Activated CD8-positive, alpha-beta T cell treated with anti-CD3 and anti-CD28 coated beads for 36 hours (primary cell): Measurements from ENCODE around the gene TCF7. TPM values are rescaled to one million over a fixed set of nuclear protein-coding genes. Genes with fewer than 3 reads are reported as not detected.

Source experiments
- ATAC-seq: fragments of 200-7000 bp; cut with Tn5 transposase; one replicate; pipeline ENCODE4 v1.10.0; 2021; ENCODE audit warnings: mild to moderate bottlenecking, moderate library complexity
- CTCF ChIA-PET: fragments of 350-600 bp; sonication (Branson Sonifier 250); formaldehyde crosslinking; loops from one replicate; lab custom pipeline; 2021; ENCODE audit warnings: antibody characterized with exemption; lab: Charles Lee
- POLR2A ChIA-PET: fragments of 350-600 bp; sonication (Branson Sonifier 250); formaldehyde crosslinking; loops from one replicate; lab custom pipeline; 2021; ENCODE audit warnings: antibody characterized with exemption; lab: Charles Lee
- DNase-seq: peaks from one replicate; pipeline ENCODE4 v3.0.0-alpha.2; 2020
- H3K27ac Mint-ChIP-seq: one replicate; pipeline ENCODE4 v1.8.0; 2021; ENCODE audit warnings: mild to moderate bottlenecking, mixed read lengths
- H3K27me3 Mint-ChIP-seq: one replicate; pipeline ENCODE4 v1.8.0; 2021; ENCODE audit warnings: mixed read lengths
- H3K36me3 Mint-ChIP-seq: one replicate; pipeline ENCODE4 v1.8.0; 2021; ENCODE audit warnings: low read depth, mixed read lengths
- H3K4me1 Mint-ChIP-seq: one replicate; pipeline ENCODE4 v1.8.0; 2021; ENCODE audit warnings: low read depth, mixed read lengths
- H3K4me3 Mint-ChIP-seq: one replicate; pipeline ENCODE4 v1.8.0; 2021; ENCODE audit warnings: mild to moderate bottlenecking, moderate library complexity, mixed read lengths
- H3K9me3 Mint-ChIP-seq: one replicate; pipeline ENCODE4 v1.8.0; 2021; ENCODE audit warnings: mixed read lengths
- intact Hi-C: fragments of 100-400 bp; cut with micrococcal nuclease; formaldehyde crosslinking; loops from one replicate; pipeline ENCODE4 v1.10.0; 2022
- total RNA-seq, 2 experiments: library from RNA; stranded (reverse); gene quantifications; one replicate each; pipeline ENCODE4 v1.2.3, GENCODE V29; 2021
- TF ChIP-seq, protein P1 (sequence below): fragments of 200-600 bp; IDR thresholded peaks from one replicate; pipeline ENCODE4 v1.8.0; 2022; ENCODE audit warnings: antibody characterized with exemption, mild to moderate bottlenecking

The TCF7 gene
- total RNA-seq, 2 experiments from 2014 or later: 47.4 to 50.3 TPM

DNA sequence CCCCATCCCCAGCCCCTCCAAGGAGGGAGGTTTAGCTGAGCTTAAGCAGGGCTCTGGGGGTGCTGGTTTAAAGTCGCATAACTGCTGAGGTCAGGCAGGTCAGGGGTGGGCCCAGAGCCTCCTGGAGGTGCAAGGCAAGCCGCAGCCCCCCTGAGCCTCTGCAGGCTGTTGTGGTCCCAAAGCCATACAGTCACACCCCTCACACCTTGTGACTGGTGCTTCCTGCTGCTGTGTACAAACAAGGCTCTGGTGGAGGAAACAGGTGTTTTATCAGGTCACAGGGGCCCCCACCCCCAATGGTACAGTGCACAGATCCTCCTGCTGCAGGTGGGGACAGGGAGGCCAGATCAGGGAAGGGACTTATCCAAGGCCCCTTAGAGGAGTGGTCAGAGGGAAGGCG lies 8.0 kb downstream of the TCF7 start:
- H3K4me1 Mint-ChIP-seq: peaks cover 96% of the 10 kb centered on the region
- peak overlapping the region; percentile 82 for H3K27ac Mint-ChIP-seq
- peak overlapping the region; percentile 16 for H3K4me3 Mint-ChIP-seq
- ATAC-seq: peak; percentile 45
- H3K27me3 Mint-ChIP-seq: no peaks in the 10 kb centered on the region
- no peaks in the 10 kb centered on the region for H3K9me3 Mint-ChIP-seq
- H3K36me3 Mint-ChIP-seq: peaks cover 47% of the 10 kb centered on the region
- peak; percentile 74 for DNase-seq
- TF ChIP-seq, protein P1, sequence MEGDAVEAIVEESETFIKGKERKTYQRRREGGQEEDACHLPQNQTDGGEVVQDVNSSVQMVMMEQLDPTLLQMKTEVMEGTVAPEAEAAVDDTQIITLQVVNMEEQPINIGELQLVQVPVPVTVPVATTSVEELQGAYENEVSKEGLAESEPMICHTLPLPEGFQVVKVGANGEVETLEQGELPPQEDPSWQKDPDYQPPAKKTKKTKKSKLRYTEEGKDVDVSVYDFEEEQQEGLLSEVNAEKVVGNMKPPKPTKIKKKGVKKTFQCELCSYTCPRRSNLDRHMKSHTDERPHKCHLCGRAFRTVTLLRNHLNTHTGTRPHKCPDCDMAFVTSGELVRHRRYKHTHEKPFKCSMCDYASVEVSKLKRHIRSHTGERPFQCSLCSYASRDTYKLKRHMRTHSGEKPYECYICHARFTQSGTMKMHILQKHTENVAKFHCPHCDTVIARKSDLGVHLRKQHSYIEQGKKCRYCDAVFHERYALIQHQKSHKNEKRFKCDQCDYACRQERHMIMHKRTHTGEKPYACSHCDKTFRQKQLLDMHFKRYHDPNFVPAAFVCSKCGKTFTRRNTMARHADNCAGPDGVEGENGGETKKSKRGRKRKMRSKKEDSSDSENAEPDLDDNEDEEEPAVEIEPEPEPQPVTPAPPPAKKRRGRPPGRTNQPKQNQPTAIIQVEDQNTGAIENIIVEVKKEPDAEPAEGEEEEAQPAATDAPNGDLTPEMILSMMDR: no peak
- POLR2A ChIA-PET: interaction anchor here (1.0 to 1.3 kb wide), 4 partner anchors 30 to 53 kb away, joined by 3 to 4 read pairs (median 3); no protein-coding TSS in a partner anchor
- CTCF ChIA-PET: interaction anchor here (38.2 kb wide), 1 partner anchor 80 kb away, joined by 1049 read pairs; no protein-coding TSS in a partner anchor
- intact Hi-C loops: no loop called here

DNA sequence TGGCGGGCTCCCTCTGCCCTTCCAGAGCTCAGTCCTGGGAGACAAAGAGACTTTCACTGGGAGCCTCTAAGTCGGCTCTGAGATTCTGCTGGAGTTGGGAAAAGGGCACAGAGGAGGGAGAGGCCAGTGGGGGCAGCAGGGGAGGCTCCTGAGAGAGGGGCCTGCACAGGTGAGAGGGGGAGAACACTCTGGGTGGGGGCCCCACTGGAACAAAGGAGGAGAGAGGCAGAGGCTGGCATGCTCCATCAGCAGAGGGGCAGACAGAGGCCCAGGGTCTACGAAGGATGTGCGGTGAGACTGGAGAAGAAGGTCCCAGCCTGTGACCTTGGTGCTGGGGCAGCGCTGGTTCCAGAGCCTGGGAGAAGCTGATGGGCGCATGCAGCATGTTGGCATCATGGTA lies 8.9 kb downstream of the TCF7 start:
- peak overlapping the region; percentile 82 for H3K27ac Mint-ChIP-seq
- CTCF ChIA-PET: interaction anchor here (38.2 kb wide), 1 partner anchor 81 kb away, joined by 1049 read pairs; no protein-coding TSS in a partner anchor

DNA sequence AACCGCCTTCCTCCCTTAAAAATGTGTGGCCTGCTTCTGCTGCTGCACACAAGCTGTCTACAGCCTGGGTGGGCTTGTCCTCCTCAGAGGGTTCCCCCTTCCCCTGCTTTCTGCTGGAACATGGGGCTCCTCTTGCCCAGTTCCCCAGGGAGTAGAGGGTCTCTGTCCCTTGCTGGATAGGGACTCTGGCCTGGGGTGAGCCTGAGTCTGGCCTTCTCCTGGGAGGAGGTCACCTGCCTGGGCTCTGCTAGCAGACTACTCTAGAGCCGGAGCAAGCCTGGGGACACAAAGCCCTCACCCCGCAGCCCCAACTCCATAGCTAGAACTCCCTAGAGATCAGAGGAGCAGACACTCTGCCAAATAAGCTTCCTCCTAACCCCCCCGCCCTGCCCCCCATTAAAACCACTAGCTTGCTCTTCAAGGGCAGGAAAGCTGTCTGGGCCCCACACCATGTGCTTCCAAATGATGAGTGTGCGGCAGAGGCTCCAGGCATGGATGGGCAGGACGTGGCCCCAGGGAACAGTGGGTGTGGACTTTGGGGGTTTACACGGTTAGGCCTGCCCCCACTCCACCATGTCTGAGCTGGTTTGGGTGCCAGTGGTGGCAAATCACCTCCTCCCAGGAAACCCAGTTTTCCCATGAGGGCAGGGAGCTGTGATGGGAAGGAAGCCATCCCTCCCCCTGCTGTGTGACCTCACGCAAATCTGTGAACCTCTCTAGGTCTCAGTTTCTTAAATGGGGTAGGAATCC lies 10.0 kb downstream of the TCF7 start:
- no peaks in the 10 kb centered on the region for H3K9me3 Mint-ChIP-seq
- ATAC-seq (no peak), DNase-seq (peak; percentile 60)
- intact Hi-C loops: no loop called here
- H3K27ac Mint-ChIP-seq: peak overlapping the region; percentile 82
- peaks cover 97% of the 10 kb centered on the region for H3K4me1 Mint-ChIP-seq
- H3K36me3 Mint-ChIP-seq: peaks cover 46% of the 10 kb centered on the region
- TF ChIP-seq, protein P1: no peak
- ChIA-PET CTCF (interaction anchor here (38.2 kb wide), 1 partner anchor 82 kb away, joined by 1049 read pairs; no protein-coding TSS in a partner anchor), POLR2A (interaction anchor here (0.8 to 2.3 kb wide), 4 partner anchors 38 to 120 kb away, joined by 3 to 11 read pairs (median 3); partner anchors contain the start of genes SKP1 and VDAC1)
- no peaks in the 10 kb centered on the region for H3K27me3 Mint-ChIP-seq
- peak overlapping the region; percentile 65 for H3K4me3 Mint-ChIP-seq

More for the DNA sequence above, 8.9 kb downstream of the TCF7 start:
- TF ChIP-seq, protein P1: no peak
- POLR2A ChIA-PET: interaction anchor here (1.0 to 1.3 kb wide), 4 partner anchors 29 to 52 kb away, joined by 3 to 4 read pairs (median 3); no protein-coding TSS in a partner anchor
- H3K4me1 Mint-ChIP-seq: peaks cover 96% of the 10 kb centered on the region
- H3K36me3 Mint-ChIP-seq: peaks cover 43% of the 10 kb centered on the region
- ATAC-seq (no peak), DNase-seq (no peak)
- no peaks in the 10 kb centered on the region for H3K9me3 Mint-ChIP-seq
- no peaks in the 10 kb centered on the region for H3K27me3 Mint-ChIP-seq
- intact Hi-C loops: no loop called here
- peak overlapping the region; percentile 16 for H3K4me3 Mint-ChIP-seq

DNA sequence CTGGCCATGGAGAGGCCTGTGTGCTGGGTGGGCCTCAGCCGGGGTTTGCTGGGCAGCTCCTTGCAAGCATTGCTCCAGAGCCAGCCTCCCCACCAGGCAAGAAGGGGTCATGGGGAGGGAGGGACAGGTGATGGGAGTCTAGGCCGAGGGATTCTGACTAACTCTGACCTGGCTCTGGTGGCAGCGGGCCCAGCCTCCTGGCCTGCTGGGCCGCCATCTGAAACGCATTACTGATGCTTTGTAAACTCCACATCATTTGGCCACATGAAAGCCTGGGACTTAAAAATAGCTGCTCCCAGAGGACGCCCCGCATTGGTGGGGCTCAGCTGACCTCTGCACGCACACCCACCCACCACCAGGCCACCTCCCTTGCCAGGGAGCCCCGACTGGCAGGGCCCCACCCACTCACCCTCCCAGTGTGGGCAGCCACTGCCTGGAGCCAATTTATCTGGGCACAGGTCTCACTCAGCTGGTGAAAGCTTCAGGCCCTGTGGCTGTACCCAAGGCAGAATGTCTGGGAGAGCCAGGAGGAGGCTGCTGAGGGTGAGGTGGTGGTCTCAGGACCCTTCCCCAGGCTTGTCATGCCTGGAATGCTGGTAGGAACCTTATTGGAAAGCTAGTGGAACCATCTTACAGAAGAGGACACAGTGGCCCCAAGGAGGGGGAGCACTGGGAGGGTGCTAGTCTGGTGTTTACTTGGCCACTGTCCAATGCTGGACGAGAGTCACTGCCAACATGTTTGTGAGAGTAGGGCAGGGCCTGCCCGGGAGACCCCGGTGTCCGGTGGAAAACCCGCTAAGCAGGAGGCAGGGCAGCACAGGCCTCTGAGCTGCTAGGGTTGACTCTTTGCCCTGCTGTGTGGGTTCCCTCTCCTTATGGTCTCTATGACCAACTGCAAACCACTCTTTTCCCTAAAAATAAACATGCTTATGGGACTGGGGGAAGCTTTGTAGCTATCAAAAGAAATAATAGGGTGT lies 10.8 kb downstream of the TCF7 start:
- ChIA-PET CTCF (interaction anchor here (38.2 kb wide), 1 partner anchor 83 kb away, joined by 1049 read pairs; no protein-coding TSS in a partner anchor), POLR2A (interaction anchor here (0.8 to 2.3 kb wide), 5 partner anchors 39 to 120 kb away, joined by 3 to 11 read pairs (median 3); partner anchors contain the start of genes SKP1 and VDAC1)
- TF ChIP-seq, protein P1: no peak
- Mint-ChIP-seq H3K4me3 (peak overlapping the region; percentile 65), H3K27ac (peak overlapping the region; percentile 82), H3K4me1 (peaks cover 97% of the 10 kb centered on the region), H3K9me3 (no peaks in the 10 kb centered on the region), H3K27me3 (no peaks in the 10 kb centered on the region), H3K36me3 (peaks cover 37% of the 10 kb centered on the region)
- ATAC-seq (peak; percentile 2), DNase-seq (peak; percentile 59)
- intact Hi-C loops: no loop called here
